Measurements from ENCODE around the gene GRIK4.

DNA sequence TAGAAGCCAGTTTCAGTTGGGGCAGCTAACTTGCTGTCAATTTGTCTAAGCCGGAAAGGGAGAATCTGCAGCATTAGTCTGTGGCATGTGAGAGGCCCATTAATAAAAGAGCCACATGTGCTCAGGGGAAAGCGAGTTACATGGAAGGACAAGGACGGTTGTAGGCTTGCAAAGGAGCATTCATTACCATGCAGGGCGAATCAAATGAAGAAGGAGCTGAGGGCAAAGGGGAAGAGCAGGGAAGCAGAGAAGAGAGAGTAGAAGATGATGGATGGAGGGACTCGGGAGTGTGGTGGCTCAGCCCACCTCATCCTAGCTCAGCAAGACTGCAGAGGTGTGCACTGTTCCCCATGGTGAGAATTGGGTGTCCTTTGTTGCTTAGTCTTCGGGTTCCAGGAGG, 359.6 kb downstream of the GRIK4 start:
- TF ChIP-seq, protein P1, sequence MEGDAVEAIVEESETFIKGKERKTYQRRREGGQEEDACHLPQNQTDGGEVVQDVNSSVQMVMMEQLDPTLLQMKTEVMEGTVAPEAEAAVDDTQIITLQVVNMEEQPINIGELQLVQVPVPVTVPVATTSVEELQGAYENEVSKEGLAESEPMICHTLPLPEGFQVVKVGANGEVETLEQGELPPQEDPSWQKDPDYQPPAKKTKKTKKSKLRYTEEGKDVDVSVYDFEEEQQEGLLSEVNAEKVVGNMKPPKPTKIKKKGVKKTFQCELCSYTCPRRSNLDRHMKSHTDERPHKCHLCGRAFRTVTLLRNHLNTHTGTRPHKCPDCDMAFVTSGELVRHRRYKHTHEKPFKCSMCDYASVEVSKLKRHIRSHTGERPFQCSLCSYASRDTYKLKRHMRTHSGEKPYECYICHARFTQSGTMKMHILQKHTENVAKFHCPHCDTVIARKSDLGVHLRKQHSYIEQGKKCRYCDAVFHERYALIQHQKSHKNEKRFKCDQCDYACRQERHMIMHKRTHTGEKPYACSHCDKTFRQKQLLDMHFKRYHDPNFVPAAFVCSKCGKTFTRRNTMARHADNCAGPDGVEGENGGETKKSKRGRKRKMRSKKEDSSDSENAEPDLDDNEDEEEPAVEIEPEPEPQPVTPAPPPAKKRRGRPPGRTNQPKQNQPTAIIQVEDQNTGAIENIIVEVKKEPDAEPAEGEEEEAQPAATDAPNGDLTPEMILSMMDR (IDR thresholded peaks at IDR 0.05; ENCODE audit: low read depth, low read length, poor library complexity, severe bottlenecking), result no peak
- TF ChIP-seq EZH2phosphoT487 (IDR thresholded peaks at IDR 0.05; ENCODE audit: borderline replicate concordance, low read length), result no peak

All from DOHH2 (cell line).